Transverse colon (tissue), 4 donors: ENCODE data around the gene OR6S1. TPM values are rescaled to one million over a fixed set of nuclear protein-coding genes. Genes with fewer than 3 reads are reported as not detected.

Experiments used
- DNase-seq: peaks from one replicate; pipeline ENCODE4 v3.0.0-alpha.2; 2019
- H3K27ac ChIP-seq, 4 donors: fragments of 200-600 bp; sonication (generic); 2 replicates each; pipeline ENCODE4 v1.5.1; 2016 to 2018; ENCODE audit warnings: inconsistent platforms in 4 of 4
- H3K27me3 ChIP-seq: fragments of 200-600 bp; sonication (generic); 2 replicates; pipeline ENCODE4 v1.5.1; 2017; ENCODE audit warnings: inconsistent platforms
- H3K36me3 ChIP-seq, 4 donors: fragments of 200-600 bp; sonication (generic); 2 replicates each; pipeline ENCODE4 v1.5.1; 2017 to 2019; ENCODE audit warnings: inconsistent platforms in 4 of 4
- H3K4me1 ChIP-seq, 4 donors: fragments of 200-600 bp; sonication (generic); 2 replicates each; pipeline ENCODE4 v1.5.1; 2017 to 2020; ENCODE audit warnings: inconsistent platforms in 4 of 4
- H3K4me3 ChIP-seq, 4 donors: fragments of 200-600 bp; sonication (generic); 1 replicate in 1 of 4; 2 replicates in 3 of 4; pipeline versions ENCODE4 v1.5.1 to v1.6.1; 2017 to 2019; ENCODE audit warnings: inconsistent platforms in 4 of 4
- H3K9me3 ChIP-seq, 2 donors: fragments of 200-600 bp; sonication (generic); 2 replicates each; pipeline ENCODE4 v1.5.1; 2017 to 2019; ENCODE audit warnings: inconsistent platforms in 2 of 2
- CTCF ChIP-seq, 5 experiments: fragments of 200-600 bp in 3 of 5; fragments of 450-650 bp in 2 of 5; sonication (generic) in 3 of 5; IDR thresholded peaks; 1 replicate in 2 of 5; 2 replicates in 3 of 5; pipeline ENCODE4 v1.5.1; 2016 to 2017; ENCODE audit warnings: antibody characterized with exemption in 5 of 5, inconsistent platforms in 3 of 5, mild to moderate bottlenecking in 2 of 5, moderate library complexity in 1 of 5
- EP300 ChIP-seq: sonication (generic); formaldehyde crosslinking; IDR thresholded peaks from one replicate; pipeline ENCODE4 v1.6.1; 2017; ENCODE audit warnings: antibody characterized with exemption, low read depth
- POLR2A ChIP-seq: fragments of 450-650 bp; IDR thresholded peaks from one replicate; pipeline ENCODE4 v1.6.1; 2016; ENCODE audit warnings: antibody characterized with exemption, mild to moderate bottlenecking, moderate library complexity
- POLR2AphosphoS5 ChIP-seq, 3 donors: sonication (generic); formaldehyde crosslinking; IDR thresholded peaks; one replicate each; pipeline ENCODE4 v1.6.1; 2016; ENCODE audit warnings: antibody characterized with exemption in 3 of 3
- WGBS, 2 donors: methylation state at CpG; one replicate each; pipeline ENCODE4 v1.1.5; 2018; ENCODE audit warnings: low coverage in 1 of 2; 5-methylcytosine and 5-hydroxymethylcytosine counted together
- in situ Hi-C, 4 donors: fragments of 200-750 bp; cut with MboI; loops; one replicate each; pipeline versions ENCODE4 v1.15.0 to v1.15.1; 2017; ENCODE audit warnings: low sequenced_read_pairs in 3 of 4, low pct_ligation_motif_present in 1 of 4, low pct_unique_long_range_greater_than_20kb in 1 of 4
- intact Hi-C: fragments of 100-400 bp; cut with DNase I; formaldehyde crosslinking; loops from one replicate; pipeline ENCODE4 v1.15.1; 2023; ENCODE audit warnings: low total_unique reads
- total RNA-seq, 4 donors: library from RNA; depleted of rRNA; stranded (reverse); fragments of >200 nt; gene quantifications; one replicate each; pipeline ENCODE4 v1.1.0, GENCODE V29; 2016

OR6S1 gene
- total RNA-seq, 4 donors from 2014 or later = not detected

DNA sequence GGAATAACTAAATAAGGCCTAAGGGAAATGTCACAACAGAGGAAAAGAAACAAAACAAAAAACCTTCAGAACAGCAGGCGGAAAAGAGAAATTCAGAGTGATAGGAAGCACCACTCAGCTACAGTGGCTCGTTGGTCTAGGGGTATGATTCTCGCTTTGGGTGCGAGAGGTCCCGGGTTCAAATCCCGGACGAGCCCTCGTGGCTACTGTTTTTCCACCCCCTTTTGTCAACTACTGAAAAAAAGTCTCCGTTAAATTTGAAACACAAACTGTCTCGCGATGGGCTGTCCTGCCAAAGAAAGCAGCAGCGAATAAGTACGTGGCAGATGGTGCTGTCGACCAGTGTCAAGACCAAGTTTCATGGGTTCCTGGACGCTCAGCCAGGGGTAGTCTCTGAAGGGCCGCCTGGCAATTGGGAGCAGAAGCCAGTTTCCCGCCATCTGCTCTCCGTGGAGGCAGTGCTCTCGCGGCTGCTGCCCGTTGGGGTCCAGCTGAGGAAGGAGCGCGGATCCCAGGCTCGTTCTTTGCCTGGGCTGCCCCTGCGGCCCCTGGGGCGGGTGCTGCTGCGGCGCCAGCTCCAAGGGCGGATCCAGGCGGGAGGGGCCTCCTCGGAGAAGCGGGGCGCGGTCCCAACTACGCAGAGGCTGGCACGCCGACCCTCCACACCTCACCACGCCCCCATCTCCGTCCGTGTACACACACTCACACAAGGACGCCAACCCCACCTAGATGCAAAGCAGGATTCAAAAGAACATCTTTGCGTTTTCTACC is 42.6 kb upstream of the OR6S1 start, which contains the start of gene RNASE4:
Gene RNASE4 (plus strand): TSS at position 670 of the 771 bp plus-strand sequence. CDS start 14,812 bp downstream, outside the sequence.
- peaks cover 17 to 66% (median 49%) of the 10 kb centered on the region in 4 donors for H3K4me1 ChIP-seq
- peak within 1 kb of the TSS; percentile 61 to 87 (median 69) for H3K4me3 ChIP-seq
- no peaks in the 10 kb centered on the region for H3K36me3 ChIP-seq
- peak; percentile 89 for TF ChIP-seq POLR2A
- no peak for TF ChIP-seq EP300
- TF ChIP-seq CTCF (IDR thresholded peaks at IDR 0.05) = peak in 1 of 5 experiments; percentile 12
- peak; percentile 62 to 91 (median 84) for TF ChIP-seq POLR2AphosphoS5 (IDR thresholded peaks at IDR 0.05)
- no peaks in the 10 kb centered on the region for H3K27me3 ChIP-seq
- H3K9me3 ChIP-seq = no peaks in the 10 kb centered on the region
- WGBS, 2 donors = 1 to 2% methylated on average over 7 to 34 of the region's 42 CpGs
- peak within 1 kb of the TSS; percentile 99 to 100 (median 100) for H3K27ac ChIP-seq
- DNase-seq = peak; percentile 95
- intact Hi-C loops (loop anchor here (2.0 to 5.0 kb wide), 3 partner anchors 71 to 873 kb away; partner anchors contain the start of gene PARP2), in situ Hi-C loops (loop anchor here in 3 of 4 donors (10.0 to 25.0 kb wide), 6 partner anchors 69 to 359 kb away; partner anchors contain the start of genes CCNB1IP1 (in 2 of the 3), APEX1 (in 1 of the 3), METTL17 (in 1 of the 3) and OSGEP (in 1 of the 3))

GRCh38 chr14:20683125-20683890 is 41.8 kb upstream of the OR6S1 start:
- Histone ChIP-seq H3K4me3 (peak overlapping the region; percentile 61 to 87 (median 69)), H3K4me1 (peaks cover 17 to 58% (median 41%) of the 10 kb centered on the region in 4 donors), H3K9me3 (no peaks in the 10 kb centered on the region), H3K27me3 (no peaks in the 10 kb centered on the region), H3K36me3 (no peaks in the 10 kb centered on the region), H3K27ac (peak overlapping the region; percentile 99 to 100 (median 100))
- DNase-seq = peak; percentile 83
- intact Hi-C loops (loop anchor here (2.0 to 5.0 kb wide), 3 partner anchors 71 to 874 kb away; partner anchors contain the start of gene PARP2), in situ Hi-C loops (loop anchor here in 3 of 4 donors (10.0 to 25.0 kb wide), 6 partner anchors 69 to 359 kb away; partner anchors contain the start of genes CCNB1IP1 (in 2 of the 3), APEX1 (in 1 of the 3), METTL17 (in 1 of the 3) and OSGEP (in 1 of the 3))
- WGBS, 2 donors = 0% methylated on average over 19 to 38 of the region's 38 CpGs
- TF ChIP-seq POLR2AphosphoS5 (IDR thresholded peaks at IDR 0.05) (no peak), POLR2A (no peak), EP300 (no peak), CTCF (IDR thresholded peaks at IDR 0.05) (no peak)

- peak; percentile 88 for DNase-seq
- Histone ChIP-seq H3K36me3 (no peaks in the 10 kb centered on the region), H3K4me3 (peak overlapping the region; percentile 61 to 87 (median 69)), H3K4me1 (peaks cover 17 to 51% (median 35%) of the 10 kb centered on the region in 4 donors), H3K9me3 (no peaks in the 10 kb centered on the region), H3K27ac (peak overlapping the region; percentile 99 to 100 (median 100)), H3K27me3 (no peaks in the 10 kb centered on the region)
- intact Hi-C loops = loop anchor here (2.0 to 5.0 kb wide), 3 partner anchors 70 to 875 kb away; partner anchors contain the start of gene PARP2
- 1% methylated on average over 39 of the region's 40 CpGs; no CpG with 5 or more reads in 1 of the 2 donors for WGBS, 2 donors
- TF ChIP-seq EP300 = no peak
- TF ChIP-seq POLR2AphosphoS5 (IDR thresholded peaks at IDR 0.05) = peak; percentile 91 to 98 (median 97)
- peak; percentile 95 for TF ChIP-seq POLR2A
- no peak for TF ChIP-seq CTCF (IDR thresholded peaks at IDR 0.05)
- in situ Hi-C loops = loop anchor here in 3 of 4 donors (10.0 to 25.0 kb wide), 6 partner anchors 68 to 358 kb away; partner anchors contain the start of genes CCNB1IP1 (in 2 of the 3), APEX1 (in 1 of the 3), METTL17 (in 1 of the 3) and OSGEP (in 1 of the 3)
These were observed 41.1 kb upstream of the OR6S1 start for GRCh38 chr14:20682435-20683124.
